A673 (cell line): Measurements from ENCODE around the gene LYRM4.

Experiments
- EZH2 ChIP-seq: fragments of 200-600 bp; sonication (generic); IDR thresholded peaks from 2 replicates; pipeline ENCODE4 v1.6.1; 2017; ENCODE audit warnings: borderline replicate concordance, low read depth, mild to moderate bottlenecking, mixed read lengths, antibody characterized with exemption, low read length; ENCODE audit not compliant: poor library complexity, severe bottlenecking
- TF ChIP-seq, protein P1 (sequence below): fragments of 300-800, 200-600 bp; sonication (generic); conservative IDR thresholded peaks from 2 replicates; pipeline ENCODE4 v1.5.1; 2017; ENCODE audit warnings: low read depth, mild to moderate bottlenecking, antibody characterized with exemption, low read length, moderate library complexity, mixed read lengths

DNA sequence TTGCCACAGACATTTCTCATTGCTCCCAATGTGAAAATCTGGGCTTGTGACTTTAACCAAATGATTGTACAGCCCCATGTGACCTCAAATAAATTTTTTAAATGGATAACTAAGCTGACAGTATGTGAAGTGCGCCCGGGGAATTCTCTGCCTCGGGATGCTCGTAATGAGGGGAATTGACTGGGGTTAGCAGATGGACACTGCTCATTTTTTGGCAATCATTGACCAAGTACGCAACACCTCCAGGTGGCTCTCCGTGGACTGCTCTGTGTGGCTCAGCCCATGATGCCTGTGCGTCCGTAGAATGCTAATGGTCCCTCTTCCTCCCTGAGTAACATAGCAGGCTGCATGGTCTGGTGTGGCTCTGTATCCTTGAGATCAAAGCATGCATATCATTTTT lies 42.9 kb upstream of the LYRM4 start:
- no peak for TF ChIP-seq EZH2
- TF ChIP-seq, protein P1, sequence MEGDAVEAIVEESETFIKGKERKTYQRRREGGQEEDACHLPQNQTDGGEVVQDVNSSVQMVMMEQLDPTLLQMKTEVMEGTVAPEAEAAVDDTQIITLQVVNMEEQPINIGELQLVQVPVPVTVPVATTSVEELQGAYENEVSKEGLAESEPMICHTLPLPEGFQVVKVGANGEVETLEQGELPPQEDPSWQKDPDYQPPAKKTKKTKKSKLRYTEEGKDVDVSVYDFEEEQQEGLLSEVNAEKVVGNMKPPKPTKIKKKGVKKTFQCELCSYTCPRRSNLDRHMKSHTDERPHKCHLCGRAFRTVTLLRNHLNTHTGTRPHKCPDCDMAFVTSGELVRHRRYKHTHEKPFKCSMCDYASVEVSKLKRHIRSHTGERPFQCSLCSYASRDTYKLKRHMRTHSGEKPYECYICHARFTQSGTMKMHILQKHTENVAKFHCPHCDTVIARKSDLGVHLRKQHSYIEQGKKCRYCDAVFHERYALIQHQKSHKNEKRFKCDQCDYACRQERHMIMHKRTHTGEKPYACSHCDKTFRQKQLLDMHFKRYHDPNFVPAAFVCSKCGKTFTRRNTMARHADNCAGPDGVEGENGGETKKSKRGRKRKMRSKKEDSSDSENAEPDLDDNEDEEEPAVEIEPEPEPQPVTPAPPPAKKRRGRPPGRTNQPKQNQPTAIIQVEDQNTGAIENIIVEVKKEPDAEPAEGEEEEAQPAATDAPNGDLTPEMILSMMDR, result no peak
